Fibroblast of lung (primary cell): ENCODE results near the gene WASL. TPM values are rescaled to one million over a fixed set of nuclear protein-coding genes. Genes with fewer than 3 reads are reported as not detected.

Experiments
- DNase-seq, 2 donors: peaks; one replicate each; pipeline versions ENCODE4 v3.0.0 to v3.0.0-alpha.2; 2010; ENCODE audit warnings: low read depth in 2 of 2
- H2AFZ ChIP-seq: 2 replicates; pipeline ENCODE4 v1.5.1; 2012; ENCODE audit warnings: low read length, control low read depth, inconsistent platforms
- H3K27ac ChIP-seq: 2 replicates; pipeline ENCODE4 v1.5.1; 2011; ENCODE audit warnings: low read length, control low read depth; ENCODE audit not compliant: insufficient read depth
- H3K27me3 ChIP-seq: 2 replicates; pipeline ENCODE4 v1.5.1; 2011; ENCODE audit warnings: mild to moderate bottlenecking, low read length; ENCODE audit not compliant: control insufficient read depth, insufficient read depth
- H3K36me3 ChIP-seq: 2 replicates; pipeline ENCODE4 v1.5.1; 2011; ENCODE audit warnings: low read length; ENCODE audit not compliant: control insufficient read depth, insufficient read depth
- H3K4me1 ChIP-seq: 2 replicates; pipeline ENCODE4 v1.5.1; 2011; ENCODE audit warnings: low read length; ENCODE audit not compliant: control insufficient read depth, insufficient read depth; ENCODE audit errors: extremely low read depth
- H3K4me2 ChIP-seq: 2 replicates; pipeline ENCODE4 v1.5.1; 2011; ENCODE audit warnings: low read length, control low read depth; ENCODE audit not compliant: insufficient read depth; ENCODE audit errors: extremely low read depth
- H3K4me3 ChIP-seq, 4 experiments: fragments of 200-600 bp in 1 of 4; sonication (generic) in 1 of 4; replicated peaks in 1 of 4; 2 replicates each; pipeline ENCODE4 v1.5.1; 2011 to 2016; ENCODE audit warnings: low read length in 4 of 4, low read depth in 3 of 4, mild to moderate bottlenecking in 3 of 4, control low read depth in 2 of 4, inconsistent platforms in 1 of 4, mixed read lengths in 1 of 4; ENCODE audit not compliant: insufficient read depth in 1 of 4; ENCODE audit errors: control extremely low read depth in 1 of 4
- H3K79me2 ChIP-seq: 2 replicates; pipeline ENCODE4 v1.5.1; 2012; ENCODE audit warnings: mild to moderate bottlenecking, low read length, inconsistent platforms; ENCODE audit not compliant: control insufficient read depth, insufficient read depth
- H3K9ac ChIP-seq: 2 replicates; pipeline ENCODE4 v1.5.1; 2011; ENCODE audit warnings: mild to moderate bottlenecking, low read length, control low read depth; ENCODE audit not compliant: insufficient read depth
- H3K9me3 ChIP-seq: 2 replicates; pipeline ENCODE4 v1.5.1; 2012; ENCODE audit warnings: low read depth, low read length; ENCODE audit not compliant: control insufficient read depth, insufficient read depth
- H4K20me1 ChIP-seq: 2 replicates; pipeline ENCODE4 v1.5.1; 2011; ENCODE audit warnings: low read length; ENCODE audit not compliant: control insufficient read depth, insufficient read depth; ENCODE audit errors: extremely low read depth
- EZH2 ChIP-seq: IDR thresholded peaks from 2 replicates; pipeline ENCODE4 v1.5.1; 2012; ENCODE audit warnings: low read length, control low read depth, mild to moderate bottlenecking; ENCODE audit errors: missing control alignments
- polyA plus RNA-seq, 2 donors: library from polyadenylated mRNA; depleted of rRNA in 1 of 2; stranded (reverse) in 1 of 2; unstranded in 1 of 2; fragments of >200 nt; gene quantifications; 2 replicates each; pipeline ENCODE4 v1.2.1, GENCODE V29; 2011 to 2012; ENCODE audit warnings: missing spikeins in 1 of 2
- total RNA-seq: library from RNA; depleted of rRNA; stranded (reverse); fragments of >200 nt; gene quantifications from 2 replicates; pipeline ENCODE4 v1.2.1, GENCODE V29; 2014
- TF ChIP-seq, protein P1 (sequence below), 2 donors: IDR thresholded peaks in 1 of 2; conservative IDR thresholded peaks in 1 of 2; 1 replicate in 1 of 2; 2 replicates in 1 of 2; pipeline ENCODE4 v1.5.1; 2011 to 2012; ENCODE audit warnings: low read length in 2 of 2, control low read depth in 1 of 2, inconsistent platforms in 1 of 2, low read depth in 1 of 2, mild to moderate bottlenecking in 1 of 2

The WASL gene
- total and polyA plus RNA-seq, 2 donors (not counting 1 experiment from before 2014, with no cell fraction given) = 15.4 to 21.0 TPM

DNA sequence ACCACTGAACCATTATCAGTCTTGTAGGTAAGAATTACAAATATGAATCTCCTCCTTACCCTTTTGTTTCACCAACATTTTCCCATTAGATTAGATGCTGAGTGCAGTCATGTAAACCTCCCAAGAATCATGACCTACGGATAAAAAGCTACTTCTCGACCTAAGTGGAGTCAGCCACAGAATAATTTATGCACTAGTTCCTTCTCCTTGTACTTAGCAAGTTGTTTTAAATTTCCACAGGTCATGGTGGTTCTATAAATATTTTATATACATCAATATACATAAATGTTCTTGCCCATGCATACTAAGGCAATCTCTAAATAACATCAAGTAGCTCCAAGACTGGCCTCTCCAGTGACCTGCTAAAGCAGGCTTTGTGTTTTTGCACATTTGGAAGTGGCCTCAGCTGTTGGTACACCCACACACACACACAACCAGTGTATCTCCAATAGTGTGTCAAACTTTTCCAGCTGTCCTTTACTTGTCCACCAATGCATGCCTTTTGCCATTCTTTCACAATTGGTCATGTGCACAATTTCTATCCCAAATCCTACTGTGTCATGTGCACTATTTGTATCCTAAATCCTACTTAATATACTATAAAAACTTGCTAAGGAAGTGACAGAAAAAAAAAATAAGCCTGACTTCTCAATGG is 71.6 kb downstream of the WASL start:
- H3K27ac ChIP-seq = no peak overlapping the region
- no peaks in the 10 kb centered on the region for H4K20me1 ChIP-seq
- H3K36me3 ChIP-seq = no peaks in the 10 kb centered on the region
- H3K79me2 ChIP-seq = no peaks in the 10 kb centered on the region
- no peak overlapping the region for H3K4me2 ChIP-seq
- no peaks in the 10 kb centered on the region for H3K27me3 ChIP-seq
- no peak overlapping the region for H3K4me3 ChIP-seq
- no peak overlapping the region for H2AFZ ChIP-seq
- no peak for DNase-seq
- TF ChIP-seq, protein P1, sequence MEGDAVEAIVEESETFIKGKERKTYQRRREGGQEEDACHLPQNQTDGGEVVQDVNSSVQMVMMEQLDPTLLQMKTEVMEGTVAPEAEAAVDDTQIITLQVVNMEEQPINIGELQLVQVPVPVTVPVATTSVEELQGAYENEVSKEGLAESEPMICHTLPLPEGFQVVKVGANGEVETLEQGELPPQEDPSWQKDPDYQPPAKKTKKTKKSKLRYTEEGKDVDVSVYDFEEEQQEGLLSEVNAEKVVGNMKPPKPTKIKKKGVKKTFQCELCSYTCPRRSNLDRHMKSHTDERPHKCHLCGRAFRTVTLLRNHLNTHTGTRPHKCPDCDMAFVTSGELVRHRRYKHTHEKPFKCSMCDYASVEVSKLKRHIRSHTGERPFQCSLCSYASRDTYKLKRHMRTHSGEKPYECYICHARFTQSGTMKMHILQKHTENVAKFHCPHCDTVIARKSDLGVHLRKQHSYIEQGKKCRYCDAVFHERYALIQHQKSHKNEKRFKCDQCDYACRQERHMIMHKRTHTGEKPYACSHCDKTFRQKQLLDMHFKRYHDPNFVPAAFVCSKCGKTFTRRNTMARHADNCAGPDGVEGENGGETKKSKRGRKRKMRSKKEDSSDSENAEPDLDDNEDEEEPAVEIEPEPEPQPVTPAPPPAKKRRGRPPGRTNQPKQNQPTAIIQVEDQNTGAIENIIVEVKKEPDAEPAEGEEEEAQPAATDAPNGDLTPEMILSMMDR (conservative IDR thresholded peaks at IDR 0.05 in 1 of 2, IDR thresholded peaks at IDR 0.05 in 1 of 2; ENCODE audit: low read depth in 1 of 2, low read length in 2 of 2) = no peak
- no peak for TF ChIP-seq EZH2
- H3K4me1 ChIP-seq = peaks cover 2% of the 10 kb centered on the region
- H3K9me3 ChIP-seq = no peaks in the 10 kb centered on the region
- H3K9ac ChIP-seq = no peak overlapping the region

DNA sequence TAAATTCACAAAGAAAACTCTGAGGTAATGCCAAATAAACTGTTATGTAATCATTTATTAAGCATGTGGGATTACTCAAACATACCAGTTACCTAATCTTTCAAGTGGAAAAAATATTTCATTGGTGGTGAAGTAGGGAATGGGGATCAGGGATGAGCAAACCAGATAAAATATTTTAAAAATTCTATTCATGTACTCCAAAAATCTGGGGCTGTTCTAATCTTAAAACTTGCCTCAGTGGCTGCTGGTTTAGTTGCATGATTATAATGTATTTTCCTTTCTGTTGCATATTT is 73.7 kb downstream of the WASL start:
- Histone ChIP-seq H3K36me3 (no peaks in the 10 kb centered on the region), H3K4me2 (no peak overlapping the region), H3K27me3 (no peaks in the 10 kb centered on the region), H3K4me3 (no peak overlapping the region), H3K79me2 (no peaks in the 10 kb centered on the region), H3K27ac (no peak overlapping the region), H3K9ac (no peak overlapping the region), H3K4me1 (peaks cover 2% of the 10 kb centered on the region), H4K20me1 (no peaks in the 10 kb centered on the region), H2AFZ (no peak overlapping the region), H3K9me3 (no peaks in the 10 kb centered on the region)
- TF ChIP-seq EZH2 = no peak
- TF ChIP-seq, protein P1 (conservative IDR thresholded peaks at IDR 0.05 in 1 of 2, IDR thresholded peaks at IDR 0.05 in 1 of 2; ENCODE audit: low read depth in 1 of 2, low read length in 2 of 2) = no peak
- DNase-seq = peak; percentile 32 to 67

GRCh38 chr7:123674399-123675180 is 74.2 kb downstream of the WASL start:
- Histone ChIP-seq H3K9ac (no peak overlapping the region), H3K27ac (no peak overlapping the region)

More at GRCh38 chr7:123674399-123675180, 74.2 kb downstream of the WASL start:
- Histone ChIP-seq H3K4me1 (peaks cover 2% of the 10 kb centered on the region), H3K4me3 (no peak overlapping the region), H3K36me3 (no peaks in the 10 kb centered on the region), H4K20me1 (no peaks in the 10 kb centered on the region), H3K79me2 (no peaks in the 10 kb centered on the region), H2AFZ (no peak overlapping the region), H3K9me3 (no peaks in the 10 kb centered on the region), H3K4me2 (no peak overlapping the region), H3K27me3 (no peaks in the 10 kb centered on the region)
- DNase-seq = peak; percentile 17 to 62
- TF ChIP-seq EZH2 = no peak
- TF ChIP-seq, protein P1 (conservative IDR thresholded peaks at IDR 0.05 in 1 of 2, IDR thresholded peaks at IDR 0.05 in 1 of 2; ENCODE audit: low read depth in 1 of 2, low read length in 2 of 2) = no peak
